HG03575 (cell line): ENCODE results near the gene GPR142.

Experiments
- ATAC-seq: cut with Tn5 transposase; IDR thresholded peaks from one replicate; pipeline ENCODE4 v1.9.1; 2021; ENCODE audit not compliant: unreplicated experiment, insufficient number of reproducible peaks, low FRiP score; ENCODE audit errors: extremely low read depth

The GPR142 gene

DNA sequence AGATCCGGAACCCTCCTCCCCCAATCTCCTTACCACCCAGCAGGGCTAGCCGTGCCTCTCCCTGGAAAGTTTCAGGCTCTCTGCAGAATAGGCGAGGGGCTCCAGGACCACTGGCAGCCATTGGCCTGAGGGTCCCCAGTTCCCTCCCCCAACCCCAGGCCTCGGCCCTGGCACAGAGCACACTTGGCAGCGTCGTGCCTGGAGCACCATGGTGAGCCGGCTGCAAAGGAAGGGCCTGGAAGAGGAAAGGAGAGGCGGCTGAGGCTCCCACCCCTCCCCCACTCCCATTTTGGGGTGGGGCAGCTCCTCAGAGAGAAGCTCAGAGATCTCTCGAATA lies 5.3 kb upstream of the GPR142 start:
- no peak for ATAC-seq

GRCh38 chr17:74362810-74363498 lies 4.4 kb upstream of the GPR142 start:
- ATAC-seq, result no peak

- ATAC-seq, result no peak
These were observed 1.2 kb downstream of the GPR142 start for GRCh38 chr17:74368341-74369081.

DNA sequence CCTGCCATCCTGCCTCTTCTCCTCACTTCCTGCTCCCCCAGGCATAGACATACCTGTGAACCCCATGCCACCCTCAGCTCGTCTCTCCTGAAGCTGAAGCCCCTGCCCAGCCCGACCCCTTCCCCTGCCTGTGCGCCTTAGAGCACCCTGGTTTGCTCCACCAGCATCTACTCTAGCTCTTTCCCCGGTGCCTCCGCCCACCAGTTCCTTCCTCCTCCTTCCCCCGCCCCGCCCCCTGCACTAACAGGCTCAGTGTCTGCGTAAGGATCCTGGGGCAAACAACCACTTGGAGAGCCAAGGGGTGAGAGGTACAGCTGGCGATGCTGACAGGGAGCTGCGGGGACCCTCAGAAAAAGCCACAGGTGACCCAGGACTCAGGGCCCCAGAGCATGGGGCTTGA lies 1.9 kb downstream of the GPR142 start:
- no peak for ATAC-seq

GRCh38 chr17:74369665-74370490 lies 2.6 kb downstream of the GPR142 start:
- ATAC-seq, result no peak

GRCh38 chr17:74371653-74372147 lies 4.4 kb downstream of the GPR142 start:
- no peak for ATAC-seq

- no peak for ATAC-seq
These were observed 5.1 kb downstream of the GPR142 start for GRCh38 chr17:74372426-74372825.

DNA sequence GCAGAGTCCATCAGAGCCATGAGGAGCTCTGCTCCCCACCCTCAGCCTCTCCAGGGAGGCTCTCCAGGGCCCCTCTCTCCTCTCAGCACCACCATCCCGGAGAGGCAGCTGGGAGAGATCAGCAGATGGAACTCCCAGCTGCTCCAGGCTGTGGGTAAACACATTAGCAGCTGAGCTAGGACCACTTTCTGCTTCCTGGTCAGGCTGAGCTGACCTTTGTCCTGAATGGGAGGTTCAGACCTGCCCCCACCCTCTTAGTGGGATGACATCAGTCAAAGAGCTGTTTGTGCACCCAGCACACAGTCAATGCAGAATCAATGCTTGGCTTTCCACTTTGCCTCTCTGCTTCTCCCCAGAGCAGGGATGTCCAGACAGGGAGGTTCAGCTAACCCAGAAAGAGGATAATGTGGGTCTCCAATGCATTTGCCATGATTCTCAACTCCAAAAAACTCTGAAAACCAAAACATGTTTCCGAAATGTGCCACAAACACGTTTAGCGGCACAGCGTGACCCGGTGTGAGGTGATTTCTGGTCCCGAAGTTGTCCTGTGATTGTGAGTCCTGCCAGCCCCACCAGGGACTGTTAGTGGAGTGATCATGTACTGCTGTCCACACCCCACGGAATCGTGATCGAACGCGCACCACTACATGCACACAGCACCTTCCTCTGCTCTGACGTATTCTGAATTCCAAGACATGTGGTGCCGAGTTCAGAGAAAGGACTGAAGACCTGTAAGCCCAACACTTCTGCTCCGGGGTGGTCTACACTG lies 6.7 kb downstream of the GPR142 start:
- ATAC-seq, result no peak

DNA sequence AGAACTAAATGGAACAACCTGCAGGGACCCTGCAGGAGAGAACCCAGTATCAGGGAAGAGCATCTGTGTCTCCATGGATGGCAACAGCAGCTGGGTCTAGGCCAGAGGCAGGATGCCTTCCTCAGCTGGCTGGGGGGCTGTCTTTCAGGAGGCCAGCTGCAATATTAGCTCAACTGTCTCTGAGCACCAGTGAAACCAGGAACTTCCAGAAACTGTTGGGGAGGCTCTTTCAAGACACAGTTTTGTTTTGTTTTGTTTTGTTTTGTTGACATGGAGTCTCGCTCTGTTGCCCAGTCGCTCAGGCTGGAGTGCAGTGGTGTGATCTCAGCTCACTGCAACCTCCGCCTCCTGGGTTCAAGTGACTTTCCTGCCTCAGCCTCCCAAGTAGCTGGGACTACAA lies 7.6 kb downstream of the GPR142 start:
- ATAC-seq, result no peak

GRCh38 chr17:74379495-74380085 lies 12.3 kb downstream of the GPR142 start:
- no peak for ATAC-seq

DNA sequence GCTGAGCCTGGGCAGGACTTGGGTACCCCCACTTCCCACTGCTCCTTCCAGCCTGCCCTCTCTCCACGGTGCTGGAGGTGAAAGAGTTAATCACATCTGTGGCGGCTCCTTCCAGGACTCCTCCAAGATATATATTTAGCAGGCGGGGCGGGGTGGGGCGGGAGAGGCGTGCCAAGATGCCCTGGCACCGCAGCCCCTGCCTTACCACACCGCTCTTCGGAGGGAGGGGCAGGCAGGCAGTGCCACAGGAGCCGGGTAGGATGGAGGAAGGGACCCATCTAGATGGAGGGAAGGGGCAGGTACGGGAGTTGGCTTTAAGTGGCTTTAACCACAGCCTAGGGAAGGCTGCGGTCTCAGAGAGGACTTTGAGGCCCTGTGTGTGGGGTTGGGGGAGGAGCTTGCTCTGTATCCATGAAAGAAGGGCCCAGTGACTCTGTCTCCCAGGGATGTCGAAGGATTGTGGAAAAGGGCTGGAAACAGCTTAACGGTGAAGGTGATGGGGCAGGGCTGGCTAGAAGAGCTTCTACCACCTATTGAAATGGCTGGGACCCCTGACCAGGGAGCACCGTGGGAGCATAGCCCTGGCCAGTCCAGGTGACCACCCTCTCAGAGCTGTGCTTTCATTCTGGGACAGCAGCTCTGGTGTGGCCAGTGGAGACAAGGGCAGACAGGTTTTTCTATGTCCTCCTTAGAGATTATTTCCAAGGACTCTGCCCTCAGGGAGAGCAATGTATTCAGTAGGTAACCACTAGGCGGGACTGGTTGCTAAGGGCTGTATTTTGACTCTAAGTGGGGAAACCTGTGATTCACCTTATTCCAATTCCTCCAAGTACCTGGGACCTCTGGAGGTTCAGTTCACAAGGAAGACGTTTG lies 13.0 kb downstream of the GPR142 start:
- no peak for ATAC-seq

GRCh38 chr17:74380959-74381808 lies 13.9 kb downstream of the GPR142 start:
- ATAC-seq, result no peak

DNA sequence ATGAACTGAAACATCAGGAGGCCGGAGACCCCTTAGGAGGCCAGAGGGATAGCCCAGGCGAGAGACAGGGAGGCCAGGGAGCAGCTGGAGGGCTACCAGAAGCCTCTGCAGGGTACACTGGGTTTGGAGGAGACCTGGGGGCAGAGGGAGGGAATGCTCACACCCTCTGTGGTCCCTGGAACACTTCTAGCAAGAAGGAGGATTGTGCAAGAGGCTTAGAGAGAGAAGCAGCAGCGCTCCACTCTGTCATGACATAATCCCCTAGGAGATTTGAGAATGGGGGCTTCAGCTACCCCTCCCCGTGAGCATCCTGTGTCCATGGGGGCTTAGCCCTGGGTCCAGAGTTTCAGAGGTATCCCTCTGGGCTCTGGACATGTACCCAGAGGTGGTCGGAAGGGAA lies 15.8 kb downstream of the GPR142 start:
- no peak for ATAC-seq

- ATAC-seq, result no peak
These were observed 17.9 kb downstream of the GPR142 start for GRCh38 chr17:74385201-74385600.

DNA sequence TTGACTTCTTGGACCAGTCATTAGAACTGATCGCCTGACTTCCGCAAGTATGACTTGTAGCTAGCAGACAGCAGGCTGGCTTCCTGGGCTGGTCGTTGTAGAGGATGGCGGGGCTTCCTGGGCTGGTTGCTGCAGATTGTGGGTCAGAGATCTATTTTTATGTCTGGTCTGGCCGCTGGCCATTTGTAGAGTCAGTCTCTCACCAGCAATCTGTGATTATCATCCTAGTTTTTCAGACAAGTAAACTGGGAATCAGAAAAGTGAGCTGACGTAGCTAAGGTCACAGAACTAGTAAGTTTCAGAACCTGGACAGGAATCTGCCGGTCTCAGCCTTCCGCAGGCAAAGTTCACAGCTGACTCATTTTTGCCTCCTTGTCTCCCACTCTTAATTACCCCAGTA lies 19.1 kb downstream of the GPR142 start:
- no peak for ATAC-seq

- no peak for ATAC-seq
These were observed 20.3 kb downstream of the GPR142 start for GRCh38 chr17:74387365-74388218.
